ENCODE measurements around the gene SERP2. TPM values are rescaled to one million over a fixed set of nuclear protein-coding genes. Genes with fewer than 3 reads are reported as not detected.
A peak's percentile ranks its signal among the peaks of the same experiment; 100 is the strongest.

SERP2 gene
- total and polyA plus RNA-seq, 2 of the 13 experiments (the other 11 are each of a cell fraction or from before 2014, with no cell fraction given), result not detected

DNA sequence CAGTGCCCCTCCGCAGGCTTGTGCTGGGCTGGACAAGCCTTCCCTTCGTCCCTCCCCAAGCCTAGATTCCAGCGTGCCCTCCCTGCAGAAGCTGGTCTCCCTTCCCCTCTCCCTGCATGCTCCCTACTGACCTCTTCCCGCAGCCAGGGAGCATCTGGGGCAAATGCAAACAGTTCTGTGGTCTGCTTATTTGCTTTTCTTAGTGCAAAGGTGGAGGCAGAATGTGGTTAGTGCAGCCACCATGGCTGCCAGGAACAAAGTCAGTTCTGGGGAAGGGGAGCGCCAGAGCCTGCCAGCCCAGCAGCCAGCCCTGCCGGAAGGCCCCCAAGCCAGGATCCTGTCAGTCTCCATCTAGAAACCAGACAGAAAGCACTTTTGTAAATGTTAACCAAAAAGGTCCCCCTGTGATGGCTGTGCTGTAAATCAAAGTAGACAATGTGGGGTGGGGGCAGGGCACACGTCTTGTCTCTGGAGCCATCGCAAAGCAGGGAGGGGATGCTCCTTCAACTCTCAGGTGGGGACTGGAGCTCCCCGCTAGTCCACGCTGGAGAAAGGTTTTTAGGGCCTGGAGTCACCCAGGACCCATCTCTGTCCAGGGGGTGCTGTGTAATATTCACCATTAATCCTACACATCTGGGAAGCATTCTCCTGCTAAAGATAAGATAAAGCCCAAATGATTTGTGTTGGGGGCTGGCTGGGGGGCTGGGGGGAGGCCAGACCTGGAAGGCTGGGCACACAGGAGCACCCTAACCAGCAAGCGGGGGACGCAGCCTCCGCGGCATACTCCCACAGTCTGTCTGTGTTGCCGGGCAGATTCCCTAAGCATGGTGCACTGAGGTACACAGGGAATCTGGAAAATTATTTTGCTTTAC lies 30.9 kb downstream of the SERP2 start (continued):
- TF ChIP-seq, protein P1, sequence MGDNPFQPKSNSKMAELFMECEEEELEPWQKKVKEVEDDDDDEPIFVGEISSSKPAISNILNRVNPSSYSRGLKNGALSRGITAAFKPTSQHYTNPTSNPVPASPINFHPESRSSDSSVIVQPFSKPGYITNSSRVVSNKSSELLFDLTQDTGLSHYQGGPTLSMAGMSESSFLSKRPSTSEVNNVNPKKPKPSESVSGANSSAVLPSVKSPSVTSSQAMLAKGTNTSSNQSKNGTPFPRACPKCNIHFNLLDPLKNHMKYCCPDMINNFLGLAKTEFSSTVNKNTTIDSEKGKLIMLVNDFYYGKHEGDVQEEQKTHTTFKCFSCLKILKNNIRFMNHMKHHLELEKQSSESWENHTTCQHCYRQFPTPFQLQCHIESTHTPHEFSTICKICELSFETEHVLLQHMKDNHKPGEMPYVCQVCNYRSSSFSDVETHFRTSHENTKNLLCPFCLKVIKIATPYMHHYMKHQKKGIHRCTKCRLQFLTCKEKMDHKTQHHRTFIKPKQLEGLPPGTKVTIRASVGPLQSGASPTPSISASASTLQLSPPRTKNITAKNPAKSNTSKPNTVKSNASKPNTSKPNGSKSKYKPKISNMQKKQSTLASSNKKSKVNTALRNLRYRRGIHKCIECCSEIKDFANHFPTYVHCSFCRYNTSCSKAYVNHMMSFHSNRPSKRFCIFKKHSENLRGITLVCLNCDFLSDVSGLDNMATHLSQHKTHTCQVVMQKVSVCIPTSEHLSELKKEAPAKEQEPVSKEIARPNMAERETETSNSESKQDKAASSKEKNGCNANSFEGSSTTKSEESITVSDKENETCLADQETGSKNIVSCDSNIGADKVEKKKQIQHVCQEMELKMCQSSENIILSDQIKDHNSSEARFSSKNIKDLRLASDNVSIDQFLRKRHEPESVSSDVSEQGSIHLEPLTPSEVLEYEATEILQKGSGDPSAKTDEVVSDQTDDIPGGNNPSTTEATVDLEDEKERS (CRISPR knock-in tag; IDR thresholded peaks at IDR 0.05), result no peak
- TF ChIP-seq SNAPC2 (CRISPR knock-in tag; IDR thresholded peaks at IDR 0.05) (peak; percentile 38; the same call in 1 of the 2 replicates), NR2C2 (CRISPR knock-in tag; IDR thresholded peaks at IDR 0.05; ENCODE audit: borderline replicate concordance) (peak; percentile 59; the same call in 1 of the 2 replicates), TAF1 (CRISPR knock-in tag; IDR thresholded peaks at IDR 0.05) (peak; percentile 90), MEF2D (CRISPR knock-in tag; IDR thresholded peaks at IDR 0.05) (peak; percentile 95), ZNF337 (CRISPR knock-in tag; IDR thresholded peaks at IDR 0.05; ENCODE audit: borderline replicate concordance, low read depth) (peak; percentile 70; the same call in 1 of the 2 replicates), ATRX (CRISPR knock-in tag; IDR thresholded peaks at IDR 0.05; ENCODE audit: borderline replicate concordance) (no peak), E2F1 (CRISPR knock-in tag; IDR thresholded peaks at IDR 0.05) (0 out of 2 replicates have a peak, but pooled peaks have one; percentile 11), ZIK1 (CRISPR knock-in tag; IDR thresholded peaks at IDR 0.05; ENCODE audit: borderline replicate concordance, low read depth) (no peak), CENPX (CRISPR knock-in tag; IDR thresholded peaks at IDR 0.05) (no peak), PHF8 (CRISPR knock-in tag; IDR thresholded peaks at IDR 0.05) (peak; percentile 75)
- TF ChIP-seq, protein P2, sequence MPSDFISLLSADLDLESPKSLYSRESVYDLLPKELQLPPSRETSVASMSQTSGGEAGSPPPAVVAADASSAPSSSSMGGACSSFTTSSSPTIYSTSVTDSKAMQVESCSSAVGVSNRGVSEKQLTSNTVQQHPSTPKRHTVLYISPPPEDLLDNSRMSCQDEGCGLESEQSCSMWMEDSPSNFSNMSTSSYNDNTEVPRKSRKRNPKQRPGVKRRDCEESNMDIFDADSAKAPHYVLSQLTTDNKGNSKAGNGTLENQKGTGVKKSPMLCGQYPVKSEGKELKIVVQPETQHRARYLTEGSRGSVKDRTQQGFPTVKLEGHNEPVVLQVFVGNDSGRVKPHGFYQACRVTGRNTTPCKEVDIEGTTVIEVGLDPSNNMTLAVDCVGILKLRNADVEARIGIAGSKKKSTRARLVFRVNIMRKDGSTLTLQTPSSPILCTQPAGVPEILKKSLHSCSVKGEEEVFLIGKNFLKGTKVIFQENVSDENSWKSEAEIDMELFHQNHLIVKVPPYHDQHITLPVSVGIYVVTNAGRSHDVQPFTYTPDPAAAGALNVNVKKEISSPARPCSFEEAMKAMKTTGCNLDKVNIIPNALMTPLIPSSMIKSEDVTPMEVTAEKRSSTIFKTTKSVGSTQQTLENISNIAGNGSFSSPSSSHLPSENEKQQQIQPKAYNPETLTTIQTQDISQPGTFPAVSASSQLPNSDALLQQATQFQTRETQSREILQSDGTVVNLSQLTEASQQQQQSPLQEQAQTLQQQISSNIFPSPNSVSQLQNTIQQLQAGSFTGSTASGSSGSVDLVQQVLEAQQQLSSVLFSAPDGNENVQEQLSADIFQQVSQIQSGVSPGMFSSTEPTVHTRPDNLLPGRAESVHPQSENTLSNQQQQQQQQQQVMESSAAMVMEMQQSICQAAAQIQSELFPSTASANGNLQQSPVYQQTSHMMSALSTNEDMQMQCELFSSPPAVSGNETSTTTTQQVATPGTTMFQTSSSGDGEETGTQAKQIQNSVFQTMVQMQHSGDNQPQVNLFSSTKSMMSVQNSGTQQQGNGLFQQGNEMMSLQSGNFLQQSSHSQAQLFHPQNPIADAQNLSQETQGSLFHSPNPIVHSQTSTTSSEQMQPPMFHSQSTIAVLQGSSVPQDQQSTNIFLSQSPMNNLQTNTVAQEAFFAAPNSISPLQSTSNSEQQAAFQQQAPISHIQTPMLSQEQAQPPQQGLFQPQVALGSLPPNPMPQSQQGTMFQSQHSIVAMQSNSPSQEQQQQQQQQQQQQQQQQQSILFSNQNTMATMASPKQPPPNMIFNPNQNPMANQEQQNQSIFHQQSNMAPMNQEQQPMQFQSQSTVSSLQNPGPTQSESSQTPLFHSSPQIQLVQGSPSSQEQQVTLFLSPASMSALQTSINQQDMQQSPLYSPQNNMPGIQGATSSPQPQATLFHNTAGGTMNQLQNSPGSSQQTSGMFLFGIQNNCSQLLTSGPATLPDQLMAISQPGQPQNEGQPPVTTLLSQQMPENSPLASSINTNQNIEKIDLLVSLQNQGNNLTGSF (CRISPR knock-in tag; IDR thresholded peaks at IDR 0.05), result no peak
- TF ChIP-seq, protein P3, sequence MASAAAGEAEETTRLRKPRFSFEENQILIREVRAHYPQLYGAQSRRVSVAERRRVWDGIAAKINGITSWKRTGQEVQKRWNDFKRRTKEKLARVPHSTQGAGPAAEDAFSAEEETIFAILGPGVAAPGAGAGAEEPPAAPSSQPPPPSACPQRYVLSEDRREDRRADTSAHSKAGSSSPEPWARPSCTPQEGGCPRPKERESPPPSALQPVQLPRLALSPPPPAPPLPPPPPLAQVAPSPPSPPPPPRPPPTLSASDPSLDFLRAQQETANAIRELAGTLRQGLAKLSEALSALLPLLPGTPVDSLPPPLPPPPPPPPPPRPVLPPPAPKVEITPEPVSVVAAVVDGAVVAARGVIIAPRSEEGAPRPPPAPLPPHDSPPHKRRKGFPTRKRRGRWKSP (CRISPR knock-in tag; IDR thresholded peaks at IDR 0.05), result peak; percentile 84; the same call in 1 of the 2 replicates

All from HepG2 (cell line).